ENCODE results near the gene PCDHA2. TPM values are rescaled to one million over a fixed set of nuclear protein-coding genes. Genes with fewer than 3 reads are reported as not detected.
"Not testable (repeated sequence)": the region's sequence is repeated elsewhere in the genome, so short reads cannot be mapped to it uniquely, and the experiment has no call there.

The PCDHA2 gene
- total and polyA plus RNA-seq, 2 of the 4 experiments (the other 2 are of a cell fraction) = not detected

- no peak overlapping the region for H3K23ac ChIP-seq (ENCODE audit: low read depth, low read length)
- H2BK15ac ChIP-seq (ENCODE audit: low read depth, low read length) = no peak overlapping the region
- 17% methylated on average over 6 of the region's 16 CpGs; no CpG with 5 or more reads in 1 of the 2 experiments for WGBS, 2 experiments (ENCODE audit: extremely low coverage in 2 of 2, insufficient read length in 1 of 2)
- no peak overlapping the region for H2AK5ac ChIP-seq (ENCODE audit: low read depth, low read length)
- H3K9ac ChIP-seq (ENCODE audit: low read depth, low read length) = no peak overlapping the region
- peak overlapping the region; percentile 36; the same call in 1 of the 2 replicates for H3K4me3 ChIP-seq (ENCODE audit: insufficient read depth, low read depth, low read length)
- no peak overlapping the region for H3K56ac ChIP-seq (ENCODE audit: extremely low read depth, insufficient read depth, low read length)
- peak overlapping the region; percentile 50; the same call in 1 of the 2 replicates for H3K4me2 ChIP-seq (ENCODE audit: low read depth, low read length)
- H4K5ac ChIP-seq (ENCODE audit: low read depth, low read length) = no peak overlapping the region
- H2BK5ac ChIP-seq (ENCODE audit: low read depth, low read length, poor library complexity, severe bottlenecking) = no peak overlapping the region
- no peak for TF ChIP-seq CHD1 (IDR thresholded peaks at IDR 0.05; ENCODE audit: low read depth, low read length)
- TF ChIP-seq CTCF (conservative IDR thresholded peaks at IDR 0.05; ENCODE audit: low read depth, low read length) = 0 out of 2 replicates have a peak, but pooled peaks have one; percentile 10
- no peak for TF ChIP-seq CEBPB (IDR thresholded peaks at IDR 0.05; ENCODE audit: low read depth, low read length)
- no peak for TF ChIP-seq RCOR1 (IDR thresholded peaks at IDR 0.05; ENCODE audit: insufficient replicate concordance, low read length)
- no peak for TF ChIP-seq RFX5 (IDR thresholded peaks at IDR 0.05; ENCODE audit: low read depth, low read length)
- H2BK120ac ChIP-seq (ENCODE audit: low read depth, low read length) = no peak overlapping the region
- no peak overlapping the region for H3K14ac ChIP-seq (replicated peaks; ENCODE audit: low read depth, low read length)
- H3K4ac ChIP-seq (ENCODE audit: low read depth, low read length) = no peak overlapping the region
- no peak overlapping the region for H2AFZ ChIP-seq (replicated peaks; ENCODE audit: low read length, poor library complexity)
- ChIA-PET POLR2A (ENCODE audit: unreplicated experiment) (no interaction called here), CTCF (no interaction called here)
- BruUV-seq (replicated peaks) = no TSS peak
- no peak overlapping the region for H4K91ac ChIP-seq (ENCODE audit: insufficient read depth, low read depth, low read length)
- dilution Hi-C loops (cut with HindIII; ENCODE audit: low sequenced_read_pairs, unreplicated experiment) = no loop called here
- intact Hi-C loops (cut with micrococcal nuclease) = no loop called here
- H3K36me3 ChIP-seq (ENCODE audit: control insufficient read depth, insufficient read depth, low read length) = no peaks in the 10 kb centered on the region
- H2BK20ac ChIP-seq (ENCODE audit: low read depth, low read length) = no peak overlapping the region
- H3K9me1 ChIP-seq (ENCODE audit: insufficient read depth, low read length) = no peaks in the 10 kb centered on the region
- in situ Hi-C loops (cut with MboI; ENCODE audit: low sequenced_read_pairs) = no loop called here
- DNase-seq (no peak), ATAC-seq (ENCODE audit: low read depth) (no peak)
- no peaks in the 10 kb centered on the region for H3K4me1 ChIP-seq (ENCODE audit: control insufficient read depth, insufficient read depth, low read length)
- H3K27me3 ChIP-seq (ENCODE audit: control insufficient read depth, insufficient read depth, low read length) = no peaks in the 10 kb centered on the region
- no peak overlapping the region for H4K8ac ChIP-seq (ENCODE audit: low read depth in 2 of 2, low read length in 2 of 2)
- H3K27ac ChIP-seq (ENCODE audit: insufficient read depth, low read length) = no peak overlapping the region
- no peak overlapping the region for H3K18ac ChIP-seq (ENCODE audit: low read depth, low read length)
- H3K79me1 ChIP-seq (ENCODE audit: low read depth in 1 of 2, low read length in 2 of 2) = no peaks in the 10 kb centered on the region
- H2AK9ac ChIP-seq (replicated peaks; ENCODE audit: low read depth, low read length, poor library complexity) = no peak overlapping the region
- peaks cover 22% of the 10 kb centered on the region for H3K9me3 ChIP-seq (ENCODE audit: control insufficient read depth, insufficient read depth, low read length)
- no peaks in the 10 kb centered on the region for H4K20me1 ChIP-seq (ENCODE audit: insufficient read depth, low read length)
Measured at GRCh38 chr5:140801494-140801841, 6.8 kb downstream of the PCDHA2 start.

- H2AK5ac ChIP-seq (ENCODE audit: low read depth, low read length); H2BK15ac ChIP-seq (ENCODE audit: low read depth, low read length); H3K23ac ChIP-seq (ENCODE audit: low read depth, low read length); DNase-seq; ATAC-seq (ENCODE audit: low read depth); H4K5ac ChIP-seq (ENCODE audit: low read depth, low read length); POLR2A ChIA-PET (ENCODE audit: unreplicated experiment); H3K36me3 ChIP-seq (ENCODE audit: control insufficient read depth, insufficient read depth, low read length); BruUV-seq (replicated peaks); dilution Hi-C loops (cut with HindIII; ENCODE audit: low sequenced_read_pairs, unreplicated experiment); H3K4ac ChIP-seq (ENCODE audit: low read depth, low read length); H4K8ac ChIP-seq (ENCODE audit: low read depth in 2 of 2, low read length in 2 of 2); H2BK120ac ChIP-seq (ENCODE audit: low read depth, low read length); H4K91ac ChIP-seq (ENCODE audit: insufficient read depth, low read depth, low read length); H3K14ac ChIP-seq (replicated peaks; ENCODE audit: low read depth, low read length); H3K4me1 ChIP-seq (ENCODE audit: control insufficient read depth, insufficient read depth, low read length); H3K27ac ChIP-seq (ENCODE audit: insufficient read depth, low read length); H3K79me1 ChIP-seq (ENCODE audit: low read depth in 1 of 2, low read length in 2 of 2); CTCF ChIA-PET; H3K9me1 ChIP-seq (ENCODE audit: insufficient read depth, low read length); H3K9ac ChIP-seq (ENCODE audit: low read depth, low read length); H2AK9ac ChIP-seq (replicated peaks; ENCODE audit: low read depth, low read length, poor library complexity); intact Hi-C loops (cut with micrococcal nuclease); in situ Hi-C loops (cut with MboI; ENCODE audit: low sequenced_read_pairs); H2BK20ac ChIP-seq (ENCODE audit: low read depth, low read length); H2AFZ ChIP-seq (replicated peaks; ENCODE audit: low read length, poor library complexity); H2BK5ac ChIP-seq (ENCODE audit: low read depth, low read length, poor library complexity, severe bottlenecking); H4K20me1 ChIP-seq (ENCODE audit: insufficient read depth, low read length); H3K18ac ChIP-seq (ENCODE audit: low read depth, low read length); H3K4me2 ChIP-seq (ENCODE audit: low read depth, low read length); H3K27me3 ChIP-seq (ENCODE audit: control insufficient read depth, insufficient read depth, low read length); H3K56ac ChIP-seq (ENCODE audit: extremely low read depth, insufficient read depth, low read length); H3K4me3 ChIP-seq (ENCODE audit: insufficient read depth, low read depth, low read length): not testable (repeated sequence)
- 59% methylated on average over 32 of the region's 45 CpGs; no CpG with 5 or more reads in 1 of the 2 experiments for WGBS, 2 experiments (ENCODE audit: extremely low coverage in 2 of 2, insufficient read length in 1 of 2)
- peaks cover 17% of the 10 kb centered on the region for H3K9me3 ChIP-seq (ENCODE audit: control insufficient read depth, insufficient read depth, low read length)
Measured at GRCh38 chr5:140802381-140802780, 7.7 kb downstream of the PCDHA2 start.

Data from IMR-90 (cell line).